ENCODE results near the gene WDR88. TPM values are rescaled to one million over a fixed set of nuclear protein-coding genes. Genes with fewer than 3 reads are reported as not detected.

The WDR88 gene
- total RNA-seq, 4 donors from 2014 or later = not detected

DNA sequence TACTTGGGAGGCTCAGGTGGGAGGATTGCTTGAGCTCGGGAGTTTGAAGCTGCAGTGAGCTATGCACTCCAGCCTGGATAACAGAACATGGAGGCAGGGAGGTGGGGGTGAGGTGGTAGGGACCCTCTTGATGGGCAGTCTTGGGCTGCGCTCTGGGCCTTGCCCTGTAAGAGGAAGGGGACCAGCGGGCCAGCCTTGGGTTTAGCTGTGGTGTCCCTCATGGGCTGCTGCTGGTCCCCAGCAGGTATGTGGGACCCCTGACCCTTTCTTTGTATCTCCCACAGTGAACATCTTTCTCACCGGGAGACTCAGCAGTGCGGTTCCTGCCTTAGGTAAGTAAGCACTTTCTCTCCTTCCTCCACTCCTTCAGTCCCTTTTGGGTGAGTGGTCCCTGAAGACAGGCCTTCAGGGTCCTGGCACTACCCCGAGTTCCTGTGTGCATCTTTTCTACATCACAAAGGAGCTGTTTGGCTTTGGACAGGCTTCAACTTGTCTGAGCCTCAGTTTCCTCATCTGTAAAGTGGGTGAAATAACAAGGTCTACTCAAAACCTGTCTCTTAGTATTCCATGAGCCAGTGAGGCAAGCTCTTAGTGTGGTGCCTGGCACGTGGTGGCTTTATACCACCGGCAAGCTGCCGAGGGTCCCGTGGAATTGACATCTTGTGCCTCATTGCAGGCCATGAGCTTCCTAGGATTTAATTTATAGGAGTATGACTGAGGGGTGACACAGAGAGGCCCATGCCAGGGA lies 64.7 kb downstream of the WDR88 start:
- Histone ChIP-seq H3K36me3 (peaks cover 0 to 5% (median 0%) of the 10 kb centered on the region in 3 donors), H3K27ac (no peak overlapping the region), H3K4me1 (peaks cover 0 to 13% (median 4%) of the 10 kb centered on the region in 4 donors), H3K4me3 (no peak overlapping the region), H3K9me3 (no peaks in the 10 kb centered on the region), H3K27me3 (no peaks in the 10 kb centered on the region)
- no peak for DNase-seq
- TF ChIP-seq, protein P1, sequence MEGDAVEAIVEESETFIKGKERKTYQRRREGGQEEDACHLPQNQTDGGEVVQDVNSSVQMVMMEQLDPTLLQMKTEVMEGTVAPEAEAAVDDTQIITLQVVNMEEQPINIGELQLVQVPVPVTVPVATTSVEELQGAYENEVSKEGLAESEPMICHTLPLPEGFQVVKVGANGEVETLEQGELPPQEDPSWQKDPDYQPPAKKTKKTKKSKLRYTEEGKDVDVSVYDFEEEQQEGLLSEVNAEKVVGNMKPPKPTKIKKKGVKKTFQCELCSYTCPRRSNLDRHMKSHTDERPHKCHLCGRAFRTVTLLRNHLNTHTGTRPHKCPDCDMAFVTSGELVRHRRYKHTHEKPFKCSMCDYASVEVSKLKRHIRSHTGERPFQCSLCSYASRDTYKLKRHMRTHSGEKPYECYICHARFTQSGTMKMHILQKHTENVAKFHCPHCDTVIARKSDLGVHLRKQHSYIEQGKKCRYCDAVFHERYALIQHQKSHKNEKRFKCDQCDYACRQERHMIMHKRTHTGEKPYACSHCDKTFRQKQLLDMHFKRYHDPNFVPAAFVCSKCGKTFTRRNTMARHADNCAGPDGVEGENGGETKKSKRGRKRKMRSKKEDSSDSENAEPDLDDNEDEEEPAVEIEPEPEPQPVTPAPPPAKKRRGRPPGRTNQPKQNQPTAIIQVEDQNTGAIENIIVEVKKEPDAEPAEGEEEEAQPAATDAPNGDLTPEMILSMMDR (IDR thresholded peaks at IDR 0.05) = no peak
- no peak for TF ChIP-seq POLR2A (IDR thresholded peaks at IDR 0.05)

DNA sequence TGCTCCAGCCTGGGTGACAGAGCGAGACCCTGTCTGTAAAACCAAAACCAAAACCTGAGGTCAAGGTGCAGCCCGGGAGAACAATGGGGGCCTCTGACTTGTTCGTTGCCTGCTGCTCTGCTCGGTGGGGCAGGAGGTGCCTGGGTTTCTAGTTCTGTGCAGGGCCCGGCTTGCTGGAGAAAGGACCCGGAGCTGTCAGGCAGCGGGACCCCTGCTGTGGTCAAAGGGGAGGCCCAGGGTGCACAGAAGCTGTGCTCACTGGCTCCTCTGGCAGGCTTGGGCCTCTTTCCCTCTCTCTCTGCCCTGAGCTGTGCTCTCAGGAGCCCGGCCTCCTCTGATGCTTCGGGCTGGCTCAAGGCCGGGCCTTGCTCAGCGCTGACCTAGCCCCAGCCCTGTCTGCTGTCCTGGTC lies 65.7 kb downstream of the WDR88 start:
- H3K4me1 ChIP-seq = peaks cover 0 to 13% (median 4%) of the 10 kb centered on the region in 4 donors
- peaks cover 0 to 5% (median 0%) of the 10 kb centered on the region in 3 donors for H3K36me3 ChIP-seq
- no peak for TF ChIP-seq POLR2A (IDR thresholded peaks at IDR 0.05)
- TF ChIP-seq, protein P1 (IDR thresholded peaks at IDR 0.05) = no peak
- H3K4me3 ChIP-seq = no peak overlapping the region
- DNase-seq = no peak
- no peak overlapping the region for H3K27ac ChIP-seq
- H3K9me3 ChIP-seq = no peaks in the 10 kb centered on the region
- H3K27me3 ChIP-seq = no peaks in the 10 kb centered on the region

- Histone ChIP-seq H3K4me3 (no peak overlapping the region), H3K27me3 (no peaks in the 10 kb centered on the region), H3K27ac (no peak overlapping the region), H3K4me1 (peaks cover 0 to 13% (median 4%) of the 10 kb centered on the region in 4 donors), H3K9me3 (no peaks in the 10 kb centered on the region), H3K36me3 (peaks cover 0 to 11% (median 0%) of the 10 kb centered on the region in 3 donors)
- no peak for DNase-seq
- TF ChIP-seq POLR2A (IDR thresholded peaks at IDR 0.05) = no peak
- TF ChIP-seq, protein P1 (IDR thresholded peaks at IDR 0.05) = no peak
Measured at GRCh38 chr19:33198169-33198568, 66.3 kb downstream of the WDR88 start.

DNA sequence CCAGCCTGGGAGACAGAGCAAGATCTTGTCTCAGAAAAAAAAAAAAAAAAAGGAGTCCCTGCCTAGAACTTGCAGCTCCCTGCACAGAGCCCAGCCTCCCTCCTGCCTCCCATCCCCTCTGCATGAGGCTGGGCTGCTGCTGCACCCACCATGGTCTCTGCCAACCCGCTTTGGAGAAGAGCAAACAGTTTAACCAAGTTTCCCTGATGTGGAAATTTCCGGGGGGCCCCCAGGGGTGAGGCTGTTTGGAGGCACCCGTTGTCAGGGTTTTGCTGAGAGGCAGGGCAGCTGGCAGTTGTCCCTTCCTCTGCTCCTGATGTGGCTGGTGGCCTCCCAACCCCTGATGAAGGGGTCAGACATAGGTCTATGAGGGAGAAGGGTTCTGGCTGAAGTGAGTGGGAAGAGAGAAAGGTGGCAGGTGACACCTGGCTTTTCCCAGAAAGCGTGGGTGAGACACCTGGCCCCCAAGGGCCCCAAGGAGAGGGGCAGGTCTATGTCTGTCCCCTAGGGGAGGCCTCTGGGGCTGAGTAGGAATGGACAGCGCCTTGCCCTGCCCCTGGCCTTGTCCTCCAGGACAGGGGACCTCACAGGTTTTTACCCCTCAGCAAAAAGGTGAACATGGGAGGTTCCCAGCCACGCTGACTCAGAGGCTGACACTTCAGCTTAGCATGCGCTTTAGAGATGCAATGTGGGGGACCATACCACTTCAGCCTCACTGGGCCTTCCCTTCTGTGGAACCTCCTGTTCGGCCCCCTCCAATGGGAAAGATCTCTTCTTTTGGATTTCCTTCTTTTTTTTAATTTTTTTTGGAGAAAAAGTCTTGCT lies 67.7 kb downstream of the WDR88 start:
- peaks cover 0 to 12% (median 0%) of the 10 kb centered on the region in 3 donors for H3K36me3 ChIP-seq

GRCh38 chr19:33201473-33201872 lies 69.6 kb downstream of the WDR88 start:
- H3K27ac ChIP-seq = no peak overlapping the region
- H3K4me1 ChIP-seq = no peaks in the 10 kb centered on the region
- H3K9me3 ChIP-seq = no peaks in the 10 kb centered on the region
- H3K4me3 ChIP-seq = no peak overlapping the region
- TF ChIP-seq, protein P1 (IDR thresholded peaks at IDR 0.05) = no peak
- no peak for TF ChIP-seq POLR2A (IDR thresholded peaks at IDR 0.05)
- no peaks in the 10 kb centered on the region for H3K27me3 ChIP-seq
- peaks cover 0 to 15% (median 0%) of the 10 kb centered on the region in 3 donors for H3K36me3 ChIP-seq
- DNase-seq = no peak

More for the DNA sequence above, 67.7 kb downstream of the WDR88 start:
- TF ChIP-seq, protein P1 (IDR thresholded peaks at IDR 0.05) = no peak
- TF ChIP-seq POLR2A (IDR thresholded peaks at IDR 0.05) = no peak
- Histone ChIP-seq H3K27me3 (no peaks in the 10 kb centered on the region), H3K27ac (no peak overlapping the region), H3K9me3 (no peaks in the 10 kb centered on the region), H3K4me3 (no peak overlapping the region), H3K4me1 (peaks cover 0 to 13% (median 3%) of the 10 kb centered on the region in 4 donors)
- no peak for DNase-seq

Measured in Peyer's patch (tissue), 4 donors.